ENCODE results near the gene DHRSX.
"Not testable (repeated sequence)": the region's sequence is repeated elsewhere in the genome, so short reads cannot be mapped to it uniquely, and the experiment has no call there.

The DHRSX gene

DNA sequence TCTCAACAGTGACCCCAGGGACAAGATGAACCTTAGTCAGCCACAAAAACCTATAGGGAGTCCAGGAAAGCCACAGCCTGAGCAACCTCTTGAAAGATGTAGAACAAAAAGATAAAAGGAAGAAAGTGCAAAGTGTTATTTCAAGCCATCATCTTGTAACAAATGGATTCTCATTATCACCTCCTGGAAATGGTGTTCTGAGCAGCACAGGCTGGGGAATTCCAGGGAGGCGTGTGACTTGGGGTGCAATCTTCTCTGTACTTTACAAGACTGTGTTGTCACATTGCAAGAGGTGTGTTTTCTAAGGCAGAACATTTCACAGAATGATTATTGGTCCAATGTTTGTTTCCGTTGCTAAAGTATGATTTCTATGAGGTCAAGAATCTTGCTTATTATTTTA is 214.0 kb downstream of the DHRSX start:
- DNase-seq, result no peak

DNA sequence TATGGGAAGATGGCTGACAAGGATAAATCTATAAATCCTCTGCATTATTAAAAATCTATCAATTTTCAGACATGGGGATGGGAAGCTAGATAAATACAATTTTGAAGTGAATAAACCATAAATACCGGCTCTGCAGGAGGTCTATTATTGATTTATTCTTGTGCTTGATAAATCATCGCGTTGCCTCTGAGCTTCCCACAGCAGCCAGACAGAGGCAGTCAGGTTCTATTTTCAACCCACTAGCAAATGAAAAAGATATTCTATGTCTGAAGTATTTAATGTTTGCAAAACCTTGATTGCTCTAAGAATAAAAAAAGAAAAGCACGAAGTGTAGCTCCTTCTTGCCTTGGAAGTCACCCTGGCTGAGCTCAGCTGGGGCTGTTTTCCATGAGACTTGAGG is 216.2 kb downstream of the DHRSX start:
- no peak for DNase-seq

DNA sequence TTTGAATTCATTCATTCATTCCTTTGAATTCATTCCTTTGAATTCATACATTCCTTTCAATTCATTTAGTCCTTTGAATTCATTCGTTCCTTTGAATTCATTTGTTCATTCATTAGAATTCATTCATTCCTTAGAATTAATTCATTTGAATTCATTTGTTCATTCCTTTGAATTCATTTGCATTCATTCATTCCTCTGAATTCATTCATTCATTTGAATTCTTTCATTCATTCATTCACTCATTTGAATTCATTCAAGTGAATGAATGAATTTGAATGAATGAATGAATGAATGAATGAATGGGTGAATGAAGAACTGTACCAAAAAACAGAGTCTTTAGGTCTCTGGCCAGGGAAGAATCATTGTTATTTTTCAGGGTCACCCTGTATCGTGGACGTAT is 216.6 kb downstream of the DHRSX start:
- DNase-seq, result no peak

DNA sequence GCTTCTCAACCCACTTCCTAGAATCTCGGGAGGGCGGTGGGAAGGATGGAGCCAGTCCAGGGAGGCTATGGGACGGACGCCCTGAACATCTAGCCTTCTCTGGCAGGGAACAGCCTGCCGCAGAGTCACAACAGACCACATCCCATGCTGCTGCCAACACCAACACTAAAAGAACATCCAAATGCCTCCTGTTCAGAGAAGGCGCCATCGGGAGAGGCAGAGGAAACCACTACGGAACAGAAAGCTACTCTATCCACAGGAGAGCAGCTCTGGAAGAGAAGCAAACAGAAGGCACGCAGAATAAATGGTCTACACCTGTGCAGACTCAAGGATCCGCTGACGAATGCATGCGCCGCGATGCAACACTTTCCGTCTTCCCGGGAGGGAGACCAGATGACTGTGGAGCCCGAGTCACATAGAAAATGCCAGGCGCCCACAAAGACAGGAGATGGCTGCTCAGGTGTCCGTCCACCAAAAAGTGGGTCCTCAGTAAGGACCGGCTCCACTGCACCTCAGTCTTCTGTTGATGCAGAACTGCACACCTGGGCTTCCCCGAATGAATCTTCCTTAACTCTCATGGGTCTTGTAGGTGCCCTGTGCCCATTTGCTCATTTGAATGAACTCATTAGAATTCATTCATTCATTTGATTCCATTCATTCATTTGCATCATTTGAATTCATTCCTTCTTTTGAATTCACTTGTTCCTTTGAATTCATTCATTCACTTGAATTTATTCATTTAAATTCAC is 217.5 kb downstream of the DHRSX start:
- DNase-seq, result no peak

DNA sequence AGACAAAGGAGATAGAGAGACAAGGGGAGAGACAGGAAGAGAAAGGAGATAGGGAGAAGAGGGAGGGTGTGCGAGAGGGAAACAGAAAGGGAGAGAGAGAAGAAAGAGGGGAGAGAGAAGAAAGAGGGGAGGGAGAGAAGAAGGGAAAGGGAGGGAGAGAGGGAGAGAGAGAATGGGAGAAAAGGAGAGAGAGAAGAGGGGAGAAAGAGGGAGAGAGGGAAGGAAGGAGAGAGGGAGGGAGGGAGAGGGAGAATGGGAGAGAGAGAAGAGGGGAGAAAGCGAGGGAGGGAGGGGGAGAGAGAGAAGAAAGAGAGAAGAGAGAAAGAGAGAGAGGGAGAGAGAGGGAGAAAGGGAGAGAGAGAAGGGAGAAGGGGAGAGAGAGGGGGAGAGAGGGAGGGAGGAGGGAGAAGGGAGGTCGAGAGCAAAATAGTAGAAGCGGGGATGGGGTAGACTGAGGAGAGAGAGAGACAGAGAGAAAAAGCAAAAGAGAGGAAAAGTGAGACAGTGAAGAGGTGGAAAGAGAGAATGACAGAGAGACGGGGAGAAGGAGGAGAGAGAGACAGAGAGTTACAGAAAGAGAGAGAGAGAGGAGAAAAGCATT is 218.2 kb downstream of the DHRSX start:
- no peak for DNase-seq

DNA sequence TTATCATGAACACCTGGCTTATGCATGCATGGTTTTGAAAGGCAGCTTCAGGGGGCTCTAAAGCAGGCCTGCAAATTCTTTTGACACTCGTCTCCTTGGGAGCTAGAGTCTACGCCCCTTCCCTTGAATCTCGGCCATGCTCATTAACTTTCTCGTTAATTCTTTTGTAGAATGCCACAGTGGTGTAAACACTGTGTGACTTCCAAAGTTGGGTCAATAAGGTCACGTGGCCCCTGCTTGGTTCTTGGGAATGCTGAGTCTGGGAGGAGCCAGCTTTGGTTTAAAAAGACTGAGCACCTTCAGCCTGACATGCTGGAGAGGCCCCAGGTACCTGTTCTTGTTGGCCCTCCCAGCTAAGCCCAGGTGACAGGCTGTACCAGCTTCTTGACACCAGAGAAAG is 228.4 kb downstream of the DHRSX start:
- no peak for DNase-seq

DNA sequence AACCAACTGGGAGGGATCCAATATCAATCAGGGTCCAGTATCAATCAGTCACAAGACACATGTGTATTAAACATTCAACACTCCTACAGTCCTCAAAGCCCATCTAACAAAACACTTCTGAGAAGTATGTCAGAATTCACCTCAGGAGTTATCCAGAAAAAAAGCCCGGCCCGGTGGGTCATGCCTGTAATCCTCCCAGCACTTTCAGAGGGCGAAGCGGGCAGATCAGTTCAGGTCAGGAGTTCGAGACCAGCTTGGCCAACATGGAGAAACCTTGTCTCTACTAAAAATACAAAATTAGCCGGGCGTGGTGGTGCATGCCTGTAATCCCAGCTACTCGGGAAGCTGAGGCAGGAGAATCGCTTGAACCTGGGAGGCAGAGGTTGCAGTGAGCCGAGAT is 229.2 kb downstream of the DHRSX start:
- not testable (repeated sequence) for DNase-seq

DNA sequence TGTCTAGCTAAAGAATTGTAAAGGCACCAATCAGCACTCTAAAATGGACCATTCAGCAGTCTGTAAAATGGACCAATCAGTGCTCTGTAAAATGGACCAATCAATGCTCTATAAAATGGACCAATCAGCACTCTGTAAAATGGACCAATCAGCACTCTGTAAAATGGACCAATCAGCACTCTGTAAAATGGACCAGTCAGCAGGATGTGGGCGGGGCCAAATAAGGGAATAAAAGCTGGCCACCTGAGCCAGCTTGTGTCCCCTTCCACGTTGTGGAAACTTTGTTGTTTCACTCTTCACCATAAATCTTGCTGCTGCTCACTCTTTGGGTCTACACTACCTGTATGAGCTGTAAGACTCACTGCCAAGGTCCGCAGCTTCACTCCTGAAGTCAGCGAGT is 230.0 kb downstream of the DHRSX start:
- DNase-seq, result not testable (repeated sequence)

DNA sequence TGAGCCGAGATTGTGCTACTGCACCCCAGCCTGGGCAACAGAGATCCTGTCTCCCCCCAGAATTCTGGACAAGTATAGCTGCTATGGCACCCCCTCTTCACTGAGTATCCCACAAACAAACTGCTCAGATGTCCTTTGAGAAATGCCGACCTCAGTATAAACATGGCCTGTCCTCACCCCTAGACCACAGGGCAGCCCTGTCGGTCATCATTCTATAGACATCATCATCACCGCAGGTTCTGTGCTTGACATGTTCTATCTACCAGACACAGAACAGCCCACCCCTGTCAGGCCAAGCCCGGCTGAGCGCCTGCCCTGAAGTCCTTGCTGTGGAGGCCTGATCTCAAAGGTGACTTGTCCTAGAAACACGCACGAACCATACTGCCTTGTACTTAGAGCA is 232.9 kb downstream of the DHRSX start:
- no peak for DNase-seq

DNA sequence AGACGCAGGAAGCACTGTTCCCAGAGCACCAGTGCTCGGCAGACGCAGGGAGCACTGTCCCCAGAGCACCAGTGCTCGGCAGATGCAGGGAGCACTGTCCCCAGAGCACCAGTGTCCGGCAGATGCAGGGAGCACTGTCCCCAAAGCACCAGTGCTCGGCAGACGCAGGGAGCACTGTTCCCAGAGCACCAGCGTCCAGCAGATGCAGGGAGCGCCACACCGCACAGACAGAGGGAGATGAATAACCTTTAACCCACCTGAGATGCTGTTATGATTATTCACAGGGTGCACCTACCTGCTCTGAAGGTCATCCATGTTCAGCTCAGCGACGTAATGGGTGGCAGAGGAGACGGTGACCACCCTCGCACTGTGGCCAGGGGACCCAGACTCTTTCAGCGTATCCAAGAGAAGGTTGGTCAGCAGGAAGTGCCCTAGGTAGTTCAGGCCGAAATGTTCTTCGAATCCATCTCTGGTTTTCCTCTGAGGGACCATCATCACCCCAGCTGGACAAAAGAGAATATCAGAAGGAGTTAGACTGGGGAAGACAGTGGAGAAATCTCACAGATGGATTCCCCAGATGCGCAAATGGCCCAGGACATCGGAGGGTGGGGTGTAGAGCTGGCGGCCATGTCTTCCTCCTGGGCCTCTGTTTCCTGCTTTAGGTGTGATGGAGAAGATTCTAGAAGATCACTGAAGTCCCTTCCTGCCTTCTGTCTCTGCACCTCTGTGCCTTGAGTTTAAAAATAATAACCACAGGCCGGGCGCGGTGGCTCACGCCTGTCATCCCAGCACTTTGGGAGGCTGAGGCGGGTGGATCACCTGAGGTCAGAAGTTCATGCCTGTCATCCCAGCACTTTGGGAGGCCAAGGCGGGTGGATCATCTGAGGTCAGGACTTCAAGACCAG is 234.1 kb downstream of the DHRSX start:
- DNase-seq, result no peak

DNA sequence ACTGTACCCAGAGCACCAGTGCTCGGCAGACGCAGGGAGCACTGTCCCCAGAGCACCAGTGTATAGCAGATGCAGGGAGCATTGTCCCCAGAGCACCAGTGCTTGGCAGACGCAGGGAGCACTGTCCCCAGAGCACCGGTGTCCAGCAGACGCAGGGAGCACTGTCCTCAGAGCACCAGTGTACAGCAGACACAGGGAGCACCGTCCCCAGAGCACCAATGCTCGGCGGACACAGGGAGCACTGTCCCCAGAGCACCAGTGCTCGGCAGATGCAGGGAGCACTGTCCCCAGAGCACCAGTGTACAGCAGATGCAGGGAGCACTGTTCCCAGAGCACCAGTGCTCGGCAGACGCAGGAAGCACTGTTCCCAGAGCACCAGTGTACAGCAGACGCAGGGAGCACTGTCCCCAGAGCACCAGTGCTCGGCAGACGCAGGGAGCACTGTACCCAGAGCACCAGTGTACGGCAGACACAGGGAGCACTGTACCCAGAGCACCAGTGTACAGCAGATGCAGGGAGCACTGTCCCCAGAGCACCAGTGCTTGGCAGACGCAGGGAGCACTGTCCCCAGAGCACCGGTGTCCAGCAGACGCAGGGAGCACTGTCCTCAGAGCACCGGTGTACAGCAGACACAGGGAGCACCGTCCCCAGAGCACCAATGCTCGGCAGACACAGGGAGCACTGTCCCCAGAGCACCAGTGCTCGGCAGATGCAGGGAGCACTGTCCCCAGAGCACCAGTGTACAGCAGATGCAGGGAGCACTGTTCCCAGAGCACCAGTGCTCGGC is 234.9 kb downstream of the DHRSX start:
- not testable (repeated sequence) for DNase-seq

DNA sequence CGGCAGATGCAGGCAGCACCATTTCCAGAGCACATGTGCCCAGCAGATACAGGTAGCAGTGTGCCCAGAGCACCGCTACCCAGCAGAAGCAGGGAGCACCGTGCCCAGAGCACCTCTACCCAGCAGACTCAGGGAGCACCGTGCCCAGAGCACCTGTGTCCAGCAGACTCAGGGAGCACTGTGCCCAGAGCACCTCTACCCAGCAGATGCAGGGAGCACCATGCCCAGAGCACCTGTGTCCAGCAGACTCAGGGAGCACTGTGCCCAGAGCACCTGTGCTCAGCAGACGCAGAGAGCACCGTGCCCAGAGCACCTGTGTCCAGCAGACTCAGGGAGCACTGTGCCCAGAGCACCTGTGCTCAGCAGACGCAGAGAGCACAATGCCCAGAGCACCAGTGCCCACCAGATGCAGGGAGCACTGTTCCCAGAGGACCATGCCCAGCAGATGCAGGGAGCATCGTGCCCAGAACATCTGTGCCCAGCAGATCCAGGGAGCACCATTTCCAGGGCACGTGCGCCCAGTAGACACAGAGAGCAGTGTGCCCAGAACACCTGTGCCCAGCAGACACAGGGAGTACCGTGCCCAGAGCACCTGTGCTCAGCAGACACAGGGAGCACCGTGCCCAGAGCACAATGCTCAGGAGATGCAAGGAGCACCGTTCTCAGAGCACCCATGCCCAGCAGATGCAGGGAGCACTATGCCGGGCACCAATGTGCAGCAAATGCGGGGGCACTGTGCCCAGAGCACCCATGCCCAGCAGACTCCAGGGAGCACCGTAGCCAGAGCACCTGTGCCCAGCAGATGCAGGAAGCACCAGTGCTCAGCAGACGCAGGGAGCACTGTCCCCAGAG is 236.4 kb downstream of the DHRSX start:
- DNase-seq, result no peak

DNA sequence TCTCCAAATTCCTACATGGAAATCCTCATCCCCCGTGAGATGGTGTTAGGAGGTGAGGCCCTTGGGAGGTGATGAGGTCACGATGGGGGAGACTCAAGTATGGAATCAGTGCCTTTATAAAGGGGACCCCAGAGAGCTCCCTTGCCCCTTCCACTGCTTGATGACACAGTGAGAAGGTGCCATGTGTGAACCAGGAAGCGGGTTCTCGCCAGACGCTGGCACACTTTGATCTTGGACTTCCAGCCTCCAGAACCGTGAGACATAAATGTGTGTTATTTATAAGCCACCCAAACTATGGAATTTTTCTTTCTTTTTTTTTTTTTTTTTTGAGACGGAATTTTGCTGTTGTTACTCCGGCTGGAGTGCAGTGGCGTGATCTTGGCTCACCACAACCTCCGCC is 237.6 kb downstream of the DHRSX start:
- no peak for DNase-seq

DNA sequence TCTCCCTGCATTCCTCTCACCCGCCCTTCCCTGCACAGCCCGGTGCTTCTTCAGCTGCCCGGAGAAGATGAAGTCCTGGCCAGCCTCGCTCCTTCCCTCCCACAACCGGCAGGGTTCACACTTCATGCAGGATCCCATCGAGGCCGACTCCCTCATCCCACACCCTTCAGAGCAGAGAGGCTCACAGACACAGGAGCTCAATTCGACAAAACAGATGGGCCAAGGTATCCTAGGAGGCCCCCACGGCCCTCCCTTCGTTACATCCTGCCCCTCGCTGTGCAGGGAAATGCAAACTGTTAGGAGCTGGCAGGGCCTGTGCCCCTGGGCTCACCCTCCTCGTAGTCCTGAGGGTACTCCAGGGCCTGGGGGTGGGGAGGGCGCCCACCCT is 238.1 kb downstream of the DHRSX start:
- DNase-seq, result no peak

DNA sequence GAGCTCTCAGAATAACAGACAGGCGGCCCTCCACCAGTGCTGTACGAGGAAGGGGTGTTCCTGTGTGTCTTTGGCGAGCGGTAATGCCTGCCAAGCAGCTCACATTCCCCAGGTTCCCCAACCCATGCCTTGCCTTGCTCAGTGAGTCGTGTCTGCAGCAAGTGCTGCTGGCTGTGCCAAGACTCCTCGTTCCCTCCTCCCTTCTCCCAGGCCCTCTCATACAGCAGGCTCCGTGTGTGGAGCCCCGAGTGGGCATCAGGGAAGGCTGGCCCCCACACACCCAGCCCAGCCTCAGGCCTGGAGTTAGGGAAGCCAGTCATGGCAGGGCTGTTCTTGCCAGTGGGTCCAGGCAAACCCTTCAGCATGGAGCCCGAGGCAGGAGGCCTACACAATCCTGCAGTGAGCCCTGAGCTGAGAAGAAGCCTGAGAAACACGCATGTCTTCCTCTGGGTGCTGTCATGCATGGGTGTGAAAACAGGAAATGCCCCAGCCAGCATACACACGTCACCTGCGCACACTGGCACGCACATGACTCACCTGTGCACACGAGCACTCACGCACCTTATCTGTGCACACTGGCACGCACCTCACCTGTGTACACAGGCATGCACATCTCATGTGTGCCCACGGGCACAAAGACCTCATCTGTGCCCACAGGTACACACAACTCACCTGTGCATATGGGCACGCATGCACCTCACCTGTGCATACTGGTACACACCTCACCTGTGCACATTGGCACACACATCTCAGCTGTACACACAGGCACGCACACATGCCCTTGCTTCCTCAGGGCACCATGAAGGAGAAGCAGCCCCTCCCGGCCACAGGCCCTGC is 238.7 kb downstream of the DHRSX start:
- DNase-seq, result no peak

DNA sequence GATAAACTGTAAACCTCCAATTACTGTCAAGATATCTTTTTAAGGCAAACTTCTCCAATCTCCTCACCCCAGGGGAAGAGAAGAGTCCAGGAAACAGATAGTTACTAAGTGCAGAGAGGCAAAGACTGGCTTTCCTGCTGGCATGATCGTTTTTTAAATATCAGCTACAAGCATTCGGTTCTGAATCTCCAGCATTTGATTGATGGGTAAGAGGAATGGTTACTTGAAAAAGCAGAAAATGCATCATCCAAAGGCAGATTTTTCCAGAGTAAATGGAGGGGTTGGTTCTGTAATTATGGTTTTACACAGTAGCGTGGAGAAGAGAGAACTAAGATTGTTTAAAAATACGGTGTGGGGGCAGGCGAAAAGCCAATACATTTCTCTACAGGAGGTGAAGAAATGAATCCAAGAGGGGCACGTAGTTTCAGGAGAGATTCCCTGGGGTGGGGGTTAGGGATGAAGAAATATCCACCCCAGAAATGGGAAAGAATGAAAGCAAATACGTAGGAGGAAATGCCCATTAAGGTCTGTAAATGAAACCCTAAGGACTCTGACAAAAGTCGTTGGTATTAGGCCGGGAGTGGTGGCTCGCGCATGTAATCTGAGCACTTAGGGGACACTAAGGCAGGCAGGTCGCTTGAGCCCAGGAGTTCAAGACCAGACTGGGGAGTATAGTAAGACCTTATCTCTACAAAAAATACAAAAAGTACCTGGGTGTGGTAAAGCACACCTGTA is 248.3 kb downstream of the DHRSX start:
- no peak for DNase-seq

DNA sequence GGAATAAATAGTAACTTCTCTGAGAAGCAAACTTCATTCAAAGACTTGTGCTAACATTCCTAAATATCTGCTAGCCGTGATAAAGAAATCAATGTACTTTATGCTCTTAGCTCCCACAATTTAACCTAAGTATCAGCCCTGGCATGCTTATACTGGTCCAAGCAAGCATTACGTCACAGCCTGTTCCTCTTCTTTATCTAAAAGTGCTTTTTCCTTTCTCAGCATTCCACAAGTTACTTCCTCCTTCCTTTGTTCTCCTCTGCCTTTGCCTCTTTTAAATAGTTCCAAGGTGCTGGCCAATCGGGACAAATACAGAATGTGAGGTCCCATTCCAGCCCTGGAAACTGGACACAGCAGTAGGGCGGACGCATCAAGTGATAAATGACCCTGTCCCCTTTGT is 249.6 kb downstream of the DHRSX start:
- DNase-seq, result no peak

DNA sequence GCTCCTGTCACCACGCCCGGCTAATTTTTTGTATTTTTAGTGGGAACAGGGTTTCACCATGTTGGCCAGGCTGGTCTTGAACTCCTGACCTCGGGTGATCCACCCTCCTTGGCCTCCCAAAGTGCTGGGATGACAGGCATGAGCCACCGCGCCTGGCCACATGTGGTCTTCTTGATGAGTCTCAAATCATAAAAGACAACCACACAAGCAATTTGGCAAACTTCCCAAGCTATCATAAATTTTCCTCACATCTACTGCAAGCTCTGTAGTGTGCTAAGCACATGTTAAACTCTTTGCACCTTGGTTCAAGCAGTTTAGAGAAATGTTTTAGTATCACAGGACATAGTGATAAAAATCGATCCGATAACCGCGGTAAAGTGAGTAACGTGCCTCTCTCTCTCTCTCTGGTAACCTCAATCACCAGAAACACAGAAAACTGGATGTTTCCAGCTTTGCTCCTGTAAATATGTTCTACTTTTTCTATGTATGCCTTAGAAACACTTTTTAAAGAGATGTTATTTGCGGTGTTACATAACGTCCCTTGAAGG is 256.8 kb downstream of the DHRSX start:
- no peak for DNase-seq

DNA sequence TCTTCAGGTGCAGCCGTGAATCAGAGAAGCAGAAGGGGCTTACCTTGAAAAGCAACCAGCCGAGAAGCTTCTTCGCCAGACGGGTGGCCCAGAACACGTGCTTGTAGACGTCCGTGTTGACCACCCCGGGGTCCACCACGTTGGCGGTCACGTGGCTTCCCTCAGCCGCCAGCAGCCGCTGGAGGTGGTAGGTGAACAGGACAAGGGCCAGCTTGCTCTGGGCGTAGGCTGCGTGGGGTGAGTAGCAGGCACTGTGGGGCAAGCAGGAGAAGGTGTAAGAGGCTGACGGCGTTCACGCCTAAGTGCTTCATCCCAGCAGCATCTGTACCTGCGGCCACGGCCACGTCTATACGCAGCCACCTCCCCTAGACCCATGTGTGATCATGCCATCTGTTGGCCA is 257.8 kb downstream of the DHRSX start:
- no peak for DNase-seq

DNA sequence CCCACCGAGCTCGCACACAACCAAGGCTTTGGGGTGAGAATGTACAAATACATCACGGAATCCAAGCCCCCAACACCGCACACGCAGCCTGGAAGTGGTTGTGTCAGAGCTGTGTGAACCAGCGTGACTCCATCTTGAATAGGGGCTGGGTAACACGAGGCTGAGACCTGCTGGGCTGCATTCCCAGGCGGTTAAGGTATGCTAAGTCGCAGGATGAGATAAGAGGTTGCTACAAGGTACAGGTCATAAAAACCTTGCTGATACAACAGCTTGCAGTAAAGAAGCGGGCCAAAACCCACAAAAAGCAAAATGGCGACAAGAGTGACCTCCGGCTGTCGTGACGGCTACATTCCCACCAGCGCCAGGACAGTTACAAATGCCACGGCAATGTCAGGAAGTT is 258.4 kb downstream of the DHRSX start:
- no peak for DNase-seq
